GM12873 (cell line): ENCODE results near the gene CNTN1.
A peak's percentile ranks its signal among the peaks of the same experiment; 100 is the strongest.

Source experiments
- TF ChIP-seq, protein P1 (sequence below): IDR thresholded peaks from 2 replicates; pipeline ENCODE4 v1.5.1; 2012; ENCODE audit warnings: low read depth, mild to moderate bottlenecking, moderate library complexity, low read length, control low read depth; ENCODE audit not compliant: insufficient read depth; ENCODE audit errors: missing control alignments

Gene CNTN1

DNA sequence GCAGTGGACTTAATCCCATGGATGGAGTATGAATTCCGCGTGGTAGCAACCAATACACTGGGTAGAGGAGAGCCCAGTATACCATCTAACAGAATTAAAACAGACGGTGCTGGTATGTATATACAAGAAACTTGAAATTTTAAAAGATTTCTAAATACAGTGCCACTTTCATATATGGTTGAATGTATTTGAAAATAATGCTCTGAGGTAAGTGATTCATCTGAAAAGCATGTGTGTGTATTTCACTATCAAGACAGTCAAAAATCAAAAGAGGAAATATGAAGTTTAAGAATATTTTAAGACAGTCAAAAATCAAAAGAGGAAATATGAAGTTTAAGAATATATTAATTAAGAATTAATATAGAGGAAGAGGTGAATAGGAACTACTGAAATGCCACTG is 300.9 kb downstream of the CNTN1 start:
- TF ChIP-seq, protein P1, sequence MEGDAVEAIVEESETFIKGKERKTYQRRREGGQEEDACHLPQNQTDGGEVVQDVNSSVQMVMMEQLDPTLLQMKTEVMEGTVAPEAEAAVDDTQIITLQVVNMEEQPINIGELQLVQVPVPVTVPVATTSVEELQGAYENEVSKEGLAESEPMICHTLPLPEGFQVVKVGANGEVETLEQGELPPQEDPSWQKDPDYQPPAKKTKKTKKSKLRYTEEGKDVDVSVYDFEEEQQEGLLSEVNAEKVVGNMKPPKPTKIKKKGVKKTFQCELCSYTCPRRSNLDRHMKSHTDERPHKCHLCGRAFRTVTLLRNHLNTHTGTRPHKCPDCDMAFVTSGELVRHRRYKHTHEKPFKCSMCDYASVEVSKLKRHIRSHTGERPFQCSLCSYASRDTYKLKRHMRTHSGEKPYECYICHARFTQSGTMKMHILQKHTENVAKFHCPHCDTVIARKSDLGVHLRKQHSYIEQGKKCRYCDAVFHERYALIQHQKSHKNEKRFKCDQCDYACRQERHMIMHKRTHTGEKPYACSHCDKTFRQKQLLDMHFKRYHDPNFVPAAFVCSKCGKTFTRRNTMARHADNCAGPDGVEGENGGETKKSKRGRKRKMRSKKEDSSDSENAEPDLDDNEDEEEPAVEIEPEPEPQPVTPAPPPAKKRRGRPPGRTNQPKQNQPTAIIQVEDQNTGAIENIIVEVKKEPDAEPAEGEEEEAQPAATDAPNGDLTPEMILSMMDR, result no peak

DNA sequence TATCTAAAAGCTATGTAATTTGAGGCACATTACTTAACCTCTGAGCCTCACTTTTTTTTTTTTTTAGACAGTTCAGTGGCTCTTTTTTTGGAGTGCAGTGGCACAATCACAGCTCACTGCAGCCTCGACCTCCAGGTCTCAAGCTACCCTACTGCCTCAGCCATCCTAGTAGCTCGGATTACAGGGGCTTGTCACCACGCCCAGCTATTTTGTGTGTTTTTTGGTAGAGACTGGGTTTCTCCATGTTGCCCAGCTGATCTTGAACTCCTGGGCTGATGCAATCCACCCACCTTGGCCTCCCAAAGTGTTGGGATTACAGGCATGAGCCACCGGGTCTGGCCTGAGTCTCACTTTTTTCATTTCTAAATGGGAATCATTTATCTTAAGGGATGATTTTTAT is 303.9 kb downstream of the CNTN1 start:
- TF ChIP-seq, protein P1, result no peak

DNA sequence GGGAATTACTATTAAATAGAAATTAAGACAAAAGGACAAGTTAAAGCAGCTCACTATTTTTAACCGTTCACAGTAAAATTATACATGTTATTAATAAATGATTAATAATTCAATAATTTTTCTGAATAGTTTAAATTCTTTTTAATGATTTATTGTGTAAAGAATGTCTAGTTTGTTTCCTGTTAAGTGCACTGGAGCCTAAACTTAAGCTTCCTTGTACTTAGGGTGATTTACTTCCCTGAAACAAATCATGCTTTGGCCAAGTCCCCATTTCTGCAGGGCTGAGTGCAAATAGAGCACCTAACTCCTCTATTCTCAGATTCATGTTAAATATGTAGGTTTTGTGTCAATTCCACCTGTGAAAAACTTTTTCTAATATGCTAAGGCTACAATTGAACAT is 307.0 kb downstream of the CNTN1 start:
- TF ChIP-seq, protein P1, result no peak

DNA sequence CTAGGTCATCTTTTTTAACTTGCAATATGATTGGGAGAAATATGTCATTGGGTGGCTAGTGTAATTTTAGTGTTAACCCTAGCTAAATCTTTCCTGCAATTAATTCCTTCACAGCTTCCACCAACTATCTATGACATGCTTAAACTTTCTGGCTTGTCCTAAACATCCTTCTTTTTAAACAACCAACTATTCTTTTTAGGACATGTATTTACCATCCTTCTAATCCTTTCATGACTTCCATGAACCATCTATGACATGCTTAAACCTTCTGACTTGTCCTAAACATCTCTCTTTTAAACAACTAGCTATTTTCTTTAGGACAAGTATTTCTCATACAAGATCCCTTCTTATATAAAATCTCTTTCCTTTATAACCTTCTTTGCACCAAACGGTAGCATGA is 316.2 kb downstream of the CNTN1 start:
- TF ChIP-seq, protein P1, result no peak

DNA sequence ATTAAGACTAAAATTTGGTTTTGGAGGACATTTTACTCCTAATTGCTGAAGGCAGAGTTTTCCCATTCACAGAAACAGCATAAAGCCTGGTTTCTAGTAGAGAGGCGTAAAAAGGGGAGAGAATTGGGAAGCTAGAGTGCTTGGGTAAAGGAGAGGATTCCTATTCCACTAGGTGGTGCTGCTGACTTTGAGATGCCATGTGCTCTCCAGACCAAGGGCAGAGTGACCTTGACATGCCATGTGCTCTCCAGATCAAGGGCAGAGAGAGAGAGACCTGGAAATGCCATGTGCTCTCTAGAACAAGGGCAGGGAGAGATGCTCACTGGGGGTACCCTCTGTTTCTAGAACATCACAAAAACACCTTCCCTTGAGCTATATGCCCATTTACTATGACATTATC is 319.7 kb downstream of the CNTN1 start:
- TF ChIP-seq, protein P1, result peak; percentile 23

DNA sequence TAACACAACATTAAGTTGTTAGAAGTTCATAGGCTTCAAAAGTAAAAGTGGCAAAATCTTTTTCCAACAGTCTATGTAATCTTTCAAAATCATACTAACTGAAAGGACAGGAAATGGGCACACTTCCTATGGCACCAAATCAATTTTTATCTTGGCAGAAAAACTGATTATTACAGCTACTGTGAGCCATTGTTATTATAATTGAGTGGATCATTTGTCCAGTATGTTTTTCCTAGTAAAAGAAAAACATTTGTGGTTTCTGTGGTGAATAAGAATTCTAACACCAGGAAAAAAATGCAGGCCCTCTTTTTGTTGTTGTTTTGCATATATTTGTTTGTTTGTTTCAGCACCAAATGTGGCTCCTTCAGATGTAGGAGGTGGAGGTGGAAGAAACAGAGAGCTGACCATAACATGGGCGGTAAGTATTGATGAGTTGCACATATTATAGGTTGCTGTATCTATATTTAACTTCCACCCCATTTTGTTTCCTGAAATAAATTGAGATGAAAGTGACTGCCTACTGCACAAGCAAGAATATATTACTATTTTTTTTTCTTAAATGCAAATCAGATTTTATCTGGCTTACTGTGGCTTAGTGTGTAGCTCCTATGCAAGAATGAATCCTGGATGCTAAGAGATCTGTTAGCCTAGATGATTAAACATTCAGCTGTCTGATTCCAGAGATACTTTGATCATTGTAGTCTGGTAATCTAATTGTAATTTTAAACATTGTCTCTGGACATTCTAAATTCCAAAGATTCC is 321.8 kb downstream of the CNTN1 start:
- TF ChIP-seq, protein P1, result no peak

DNA sequence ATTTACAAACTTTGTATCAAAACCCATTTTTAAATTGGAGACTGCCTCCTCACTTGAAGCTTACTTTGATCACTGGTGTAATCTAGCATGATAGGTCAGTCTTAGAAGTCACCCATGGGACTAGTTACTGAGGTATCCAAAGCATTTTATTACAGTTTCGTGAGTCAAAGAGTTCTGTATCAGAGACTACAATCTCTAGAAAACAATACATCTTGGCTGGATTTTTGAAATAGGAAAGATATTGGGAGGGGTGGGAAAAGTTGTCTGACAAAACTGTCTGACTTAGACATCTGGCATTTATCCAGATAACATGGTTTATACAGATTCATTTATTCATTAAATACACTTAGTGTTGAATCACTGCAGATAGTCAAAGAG is 322.4 kb downstream of the CNTN1 start:
- TF ChIP-seq, protein P1, result no peak
